Measurements from ENCODE around the gene HDAC6. TPM values are rescaled to one million over a fixed set of nuclear protein-coding genes. Genes with fewer than 3 reads are reported as not detected.

The HDAC6 gene
- polyA plus RNA-seq, 3 donors = 165 to 202 (median 198) TPM

DNA sequence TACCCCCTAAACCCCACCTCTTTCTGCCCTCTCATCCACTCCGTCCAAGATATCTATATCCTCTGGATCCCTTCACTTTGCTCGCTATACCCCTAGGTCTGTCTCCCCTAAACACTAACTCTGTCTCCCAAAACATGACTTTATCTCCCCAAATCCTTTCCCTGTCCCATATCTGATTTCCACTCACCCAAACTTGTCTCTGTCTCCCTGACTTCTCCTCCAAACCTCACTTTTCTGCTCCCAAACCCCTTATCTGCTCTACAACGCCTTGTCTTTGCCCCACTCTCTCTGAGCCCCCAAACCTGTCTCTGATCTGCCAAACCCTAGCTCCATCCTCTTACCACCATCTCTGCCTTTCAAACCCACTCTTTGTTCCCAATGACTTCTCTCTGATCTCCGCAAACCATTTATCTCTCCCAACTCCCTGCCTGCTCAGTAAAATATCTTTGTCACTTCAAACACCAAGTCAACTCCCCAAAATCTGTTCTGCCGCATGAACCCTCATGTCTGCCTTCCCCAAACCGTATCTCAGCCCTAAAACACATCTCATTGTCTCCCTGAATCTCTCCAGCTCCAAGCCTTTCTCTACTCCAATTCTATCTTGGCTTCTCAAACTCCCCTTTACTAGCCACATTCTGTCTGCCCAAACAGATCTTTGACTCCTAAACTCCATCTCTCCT lies 14.9 kb upstream of the HDAC6 start:
- no peak for DNase-seq

GRCh38 chrX:48787505-48788443 lies 14.1 kb upstream of the HDAC6 start:
- no peak for DNase-seq

DNA sequence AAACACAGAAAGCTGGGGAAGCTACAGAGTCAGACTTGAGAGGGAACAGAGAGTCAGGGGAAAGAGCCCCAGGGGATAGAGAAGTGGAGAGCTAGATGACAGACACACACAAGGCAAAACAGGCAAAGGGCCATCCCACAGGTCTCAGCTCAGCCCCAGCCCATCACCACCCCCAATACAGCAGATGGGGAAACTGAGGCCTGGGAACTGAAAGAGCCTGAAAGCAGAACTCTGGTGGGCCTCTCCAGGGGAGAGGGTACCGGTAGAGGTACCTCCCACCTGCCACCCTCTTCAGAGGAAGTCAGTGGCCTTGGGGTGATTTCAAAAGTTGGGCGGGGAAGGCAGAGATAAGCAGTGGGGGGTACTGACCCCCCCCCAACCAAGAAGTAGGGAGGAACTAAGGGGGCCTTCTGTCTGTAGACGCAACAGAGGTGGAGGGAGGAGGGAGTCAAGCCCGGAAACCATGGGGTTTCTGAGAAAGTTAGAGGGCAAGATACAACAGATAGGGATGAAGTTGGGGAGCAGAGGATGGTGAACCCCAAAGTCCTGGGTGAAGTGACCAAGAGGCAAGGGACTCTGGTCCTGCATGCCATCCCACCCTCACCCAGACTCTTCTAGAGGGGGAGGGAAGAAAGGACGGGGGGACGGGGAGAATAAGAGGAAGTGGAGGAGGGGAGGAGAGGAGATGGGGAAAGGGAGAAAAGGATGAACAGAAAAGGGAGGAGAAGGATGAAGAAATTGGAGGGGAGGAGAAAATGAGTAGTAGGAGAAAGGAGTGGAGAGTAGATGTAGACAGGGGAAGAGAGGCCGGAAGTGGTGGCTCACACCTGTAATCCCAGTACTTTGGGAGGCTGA lies 12.3 kb upstream of the HDAC6 start:
- no peak for DNase-seq

- no peak for DNase-seq
Observed at GRCh38 chrX:48790477-48790876, 11.4 kb upstream of the HDAC6 start.

GRCh38 chrX:48791063-48791820 lies 10.6 kb upstream of the HDAC6 start:
- no peak for DNase-seq

GRCh38 chrX:48792219-48792618 lies 9.6 kb upstream of the HDAC6 start:
- DNase-seq = no peak

DNA sequence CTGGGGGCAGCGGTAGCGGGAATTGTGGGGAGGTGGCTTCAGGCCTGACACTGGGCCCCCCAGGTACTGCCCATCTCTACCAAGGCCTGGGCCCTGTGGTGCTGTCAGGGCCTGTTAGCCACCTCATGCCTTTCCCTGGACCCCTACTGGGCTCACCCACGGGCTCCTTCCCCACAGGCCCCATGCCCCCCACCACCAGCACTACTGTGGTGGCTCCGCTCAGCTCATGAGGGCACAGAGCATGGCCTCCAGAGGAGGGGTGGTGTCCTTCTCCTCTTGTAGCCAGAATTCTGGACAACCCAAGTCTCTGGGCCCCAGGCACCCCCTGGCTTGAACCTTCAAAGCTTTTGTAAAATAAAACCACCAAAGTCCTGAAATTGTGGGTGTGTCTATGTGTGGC lies 7.9 kb upstream of the HDAC6 start:
- DNase-seq = no peak

DNA sequence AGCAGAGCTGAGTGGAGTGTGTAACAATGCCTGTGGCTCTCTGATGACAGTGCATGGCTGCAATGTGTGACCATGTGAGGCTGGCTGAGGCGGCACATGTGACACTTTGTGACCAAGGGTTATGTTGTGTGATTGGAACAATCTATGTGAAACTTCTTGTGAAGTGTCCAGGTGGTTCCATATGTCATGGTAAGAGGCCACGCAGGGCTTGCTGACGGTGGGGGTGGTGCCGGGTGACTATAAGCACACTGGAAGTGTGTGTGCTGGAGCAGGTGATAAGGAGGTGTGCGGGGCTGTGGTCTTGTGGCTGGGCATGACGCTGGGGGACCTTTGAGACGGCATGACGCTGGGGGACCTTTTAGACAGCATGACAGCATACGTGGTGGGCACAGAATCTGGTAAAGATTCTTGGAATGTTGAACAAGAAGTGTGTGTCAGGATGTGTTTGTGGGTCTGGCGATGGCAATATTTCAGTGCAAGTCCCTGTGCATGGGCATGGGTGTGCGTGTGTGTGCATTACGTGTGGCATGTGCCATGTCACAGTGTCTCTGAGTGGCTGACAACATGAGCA lies 7.4 kb upstream of the HDAC6 start:
- DNase-seq = no peak

DNA sequence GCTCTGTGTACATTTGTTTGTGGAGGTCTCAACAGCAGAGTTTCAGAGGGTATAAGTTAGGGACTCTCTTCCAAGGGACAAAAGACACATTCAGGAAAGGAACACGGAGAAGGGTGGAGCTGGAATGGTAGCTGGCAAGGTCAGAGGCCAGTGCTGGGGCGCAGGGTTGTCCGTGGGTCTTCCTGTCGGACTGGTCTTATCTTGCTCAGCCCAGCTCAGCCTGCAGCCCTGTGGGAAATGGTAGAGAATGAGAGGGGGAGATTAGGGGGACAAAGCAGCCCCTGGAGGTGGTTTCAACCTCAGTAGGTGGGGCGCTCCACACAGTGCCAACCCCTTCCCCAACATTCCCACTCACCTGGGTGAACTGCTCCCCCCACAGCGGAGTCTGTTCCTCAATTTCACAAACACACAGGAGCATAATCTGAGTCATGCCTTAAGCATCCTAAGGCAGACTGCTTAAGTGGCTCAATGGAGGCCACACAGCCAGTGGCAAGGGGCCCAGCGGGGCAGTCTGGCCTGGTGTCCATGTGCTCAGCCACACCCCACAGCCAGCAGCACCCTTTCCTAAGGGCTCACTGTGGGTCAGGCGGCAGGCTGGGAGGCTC lies 6.9 kb upstream of the HDAC6 start:
- DNase-seq = no peak

DNA sequence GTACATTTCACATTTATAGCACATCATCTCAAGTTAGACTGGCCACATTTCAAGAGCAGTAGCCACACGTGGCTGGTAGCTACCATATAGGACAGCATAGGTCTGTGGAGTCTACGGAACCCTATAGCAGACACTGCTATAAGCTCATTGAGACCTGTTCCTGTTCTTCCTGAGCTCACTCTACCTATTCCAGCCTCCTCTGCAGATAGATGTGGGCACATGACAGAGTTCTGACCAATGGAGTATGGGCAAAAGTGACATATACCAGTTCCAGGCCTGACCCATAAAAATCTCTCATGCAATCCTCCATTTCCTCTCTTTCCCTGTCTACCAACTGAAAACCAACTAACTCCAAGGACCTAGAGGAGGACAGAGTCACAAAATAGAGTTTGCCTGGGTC lies 3.5 kb upstream of the HDAC6 start:
- no peak for DNase-seq

GRCh38 chrX:48800574-48801279 lies 1.1 kb upstream of the HDAC6 start:
- DNase-seq = no peak

GRCh38 chrX:48802089-48802904 lies 430 bp downstream of the HDAC6 start:
- peak; percentile 83 for DNase-seq

DNA sequence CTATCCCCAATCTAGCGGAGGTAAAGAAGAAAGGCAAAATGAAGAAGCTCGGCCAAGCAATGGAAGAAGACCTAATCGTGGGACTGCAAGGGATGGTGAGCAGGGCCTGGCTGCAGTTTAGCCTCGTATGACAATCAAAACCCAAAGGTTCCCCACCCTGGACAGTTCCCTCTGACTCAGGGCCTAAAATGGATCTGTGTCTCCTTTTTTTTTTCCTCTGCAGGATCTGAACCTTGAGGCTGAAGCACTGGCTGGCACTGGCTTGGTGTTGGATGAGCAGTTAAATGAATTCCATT lies 986 bp downstream of the HDAC6 start:
- DNase-seq = no peak

GRCh38 chrX:48806081-48806480 lies 4.2 kb downstream of the HDAC6 start:
- DNase-seq = no peak

- DNase-seq = no peak
Observed at GRCh38 chrX:48813644-48814043, 11.8 kb downstream of the HDAC6 start.

DNA sequence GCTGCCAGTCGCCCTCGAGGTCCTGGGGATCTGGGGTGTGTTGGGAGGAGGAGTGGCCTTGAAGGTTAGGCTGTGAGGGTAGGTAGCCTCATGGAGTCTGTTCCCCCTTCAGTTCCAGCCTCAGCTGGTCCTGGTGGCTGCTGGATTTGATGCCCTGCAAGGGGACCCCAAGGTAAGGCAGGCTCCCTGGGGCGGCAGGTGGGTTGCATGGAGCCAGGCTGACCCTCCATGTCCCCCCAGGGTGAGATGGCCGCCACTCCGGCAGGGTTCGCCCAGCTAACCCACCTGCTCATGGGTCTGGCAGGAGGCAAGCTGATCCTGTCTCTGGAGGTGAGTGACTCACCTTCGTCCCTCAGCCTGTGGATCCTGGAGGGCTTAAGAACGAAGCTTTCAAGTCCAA lies 12.9 kb downstream of the HDAC6 start:
- no peak for DNase-seq

- DNase-seq = no peak
Observed at GRCh38 chrX:48815266-48815665, 13.4 kb downstream of the HDAC6 start.

GRCh38 chrX:48816014-48816810 lies 14.3 kb downstream of the HDAC6 start:
- no peak for DNase-seq

DNA sequence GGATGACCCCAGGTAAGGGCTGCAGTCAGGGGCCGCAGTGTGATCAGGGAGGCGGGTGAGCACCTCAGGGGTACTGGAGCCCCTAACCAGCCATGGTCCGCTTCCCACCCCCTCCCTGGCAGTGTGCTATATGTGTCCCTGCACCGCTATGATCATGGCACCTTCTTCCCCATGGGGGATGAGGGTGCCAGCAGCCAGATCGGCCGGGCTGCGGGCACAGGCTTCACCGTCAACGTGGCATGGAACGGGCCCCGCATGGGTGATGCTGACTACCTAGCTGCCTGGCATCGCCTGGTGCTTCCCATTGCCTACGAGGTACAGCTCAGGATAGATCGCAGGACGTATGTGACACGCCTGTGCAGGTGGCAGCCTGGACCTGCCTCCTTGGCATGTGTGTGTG lies 16.2 kb downstream of the HDAC6 start:
- DNase-seq = no peak
